Glutamatergic neuron (in vitro differentiated cells): ENCODE results near the gene PPP1R15B. TPM values are rescaled to one million over a fixed set of nuclear protein-coding genes. Genes with fewer than 3 reads are reported as not detected.

Experiments used
- DNase-seq: peaks from one replicate; pipeline ENCODE4 v3.0.0; 2022
- H3K27ac Mint-ChIP-seq: one replicate; pipeline ENCODE4 v1.8.0; 2020; ENCODE audit warnings: mild to moderate bottlenecking, mixed read lengths, inconsistent platforms; ENCODE audit not compliant: unreplicated experiment
- H3K27me3 Mint-ChIP-seq: one replicate; pipeline ENCODE4 v1.8.0; 2020; ENCODE audit warnings: mild to moderate bottlenecking, moderate library complexity, mixed read lengths, inconsistent platforms; ENCODE audit not compliant: unreplicated experiment
- H3K36me3 Mint-ChIP-seq: one replicate; pipeline ENCODE4 v1.8.0; 2020; ENCODE audit warnings: mild to moderate bottlenecking, mixed read lengths, inconsistent platforms; ENCODE audit not compliant: unreplicated experiment
- H3K4me1 Mint-ChIP-seq: one replicate; pipeline ENCODE4 v1.8.0; 2020; ENCODE audit warnings: mild to moderate bottlenecking, low read depth, mixed read lengths, inconsistent platforms; ENCODE audit not compliant: unreplicated experiment
- H3K4me3 Mint-ChIP-seq: one replicate; pipeline ENCODE4 v1.8.0; 2020; ENCODE audit warnings: mild to moderate bottlenecking, mixed read lengths, inconsistent platforms; ENCODE audit not compliant: unreplicated experiment
- H3K9me3 Mint-ChIP-seq: one replicate; pipeline ENCODE4 v1.8.0; 2020; ENCODE audit warnings: mild to moderate bottlenecking, moderate library complexity, mixed read lengths, inconsistent platforms; ENCODE audit not compliant: unreplicated experiment
- CTCF ChIP-seq: fragments of 200-600 bp; sonication (generic); IDR thresholded peaks from one replicate; pipeline ENCODE4 v1.5.0; 2021; ENCODE audit not compliant: partially characterized antibody, unreplicated experiment
- total RNA-seq: library from RNA; stranded (reverse); fragmentation: NEBNext Ultra II Directional; extraction: Animal tissue kit (Norgen Biotek cat#: 25700); gene quantifications from one replicate; pipeline ENCODE4 v1.2.1, GENCODE V29; 2021; ENCODE audit not compliant: unreplicated experiment

PPP1R15B gene
- total RNA-seq, 1 donor from 2014 or later, result 45.3 TPM

- H3K4me3 Mint-ChIP-seq, result no peak overlapping the region
- H3K27ac Mint-ChIP-seq, result no peak overlapping the region
- H3K36me3 Mint-ChIP-seq, result no peaks in the 10 kb centered on the region
- no peaks in the 10 kb centered on the region for H3K27me3 Mint-ChIP-seq
- peaks cover 3% of the 10 kb centered on the region for H3K9me3 Mint-ChIP-seq
- peaks cover 6% of the 10 kb centered on the region for H3K4me1 Mint-ChIP-seq
- TF ChIP-seq CTCF, result no peak
- no peak for DNase-seq
Measured at GRCh38 chr1:204400882-204401510, 10.6 kb downstream of the PPP1R15B start.

GRCh38 chr1:204398197-204399125, 13.2 kb downstream of the PPP1R15B start:
- no peak overlapping the region for H3K27ac Mint-ChIP-seq
- no peaks in the 10 kb centered on the region for H3K27me3 Mint-ChIP-seq
- no peaks in the 10 kb centered on the region for H3K36me3 Mint-ChIP-seq
- peaks cover 3% of the 10 kb centered on the region for H3K9me3 Mint-ChIP-seq
- TF ChIP-seq CTCF, result peak; percentile 78
- H3K4me3 Mint-ChIP-seq, result no peak overlapping the region
- DNase-seq, result peak; percentile 55
- peaks cover 5% of the 10 kb centered on the region for H3K4me1 Mint-ChIP-seq

- H3K36me3 Mint-ChIP-seq, result no peaks in the 10 kb centered on the region
- no peak for DNase-seq
- H3K9me3 Mint-ChIP-seq, result peaks cover 3% of the 10 kb centered on the region
Measured at GRCh38 chr1:204396015-204396583, 15.5 kb downstream of the PPP1R15B start.

GRCh38 chr1:204391629-204392028, 20.0 kb downstream of the PPP1R15B start:
- no peaks in the 10 kb centered on the region for H3K27me3 Mint-ChIP-seq
- TF ChIP-seq CTCF, result no peak
- no peak overlapping the region for H3K4me3 Mint-ChIP-seq
- no peaks in the 10 kb centered on the region for H3K9me3 Mint-ChIP-seq
- no peak overlapping the region for H3K27ac Mint-ChIP-seq
- DNase-seq, result no peak
- H3K4me1 Mint-ChIP-seq, result no peaks in the 10 kb centered on the region
- H3K36me3 Mint-ChIP-seq, result no peaks in the 10 kb centered on the region

More at GRCh38 chr1:204396015-204396583, 15.5 kb downstream of the PPP1R15B start:
- TF ChIP-seq CTCF, result no peak
- no peak overlapping the region for H3K4me3 Mint-ChIP-seq
- no peaks in the 10 kb centered on the region for H3K27me3 Mint-ChIP-seq
- H3K4me1 Mint-ChIP-seq, result peaks cover 5% of the 10 kb centered on the region
- H3K27ac Mint-ChIP-seq, result no peak overlapping the region
